ENCODE data around the gene JADE3. TPM values are rescaled to one million over a fixed set of nuclear protein-coding genes. Genes with fewer than 3 reads are reported as not detected.

The JADE3 gene
- total RNA-seq, 1 experiment from 2014 or later = 20.2 TPM

DNA sequence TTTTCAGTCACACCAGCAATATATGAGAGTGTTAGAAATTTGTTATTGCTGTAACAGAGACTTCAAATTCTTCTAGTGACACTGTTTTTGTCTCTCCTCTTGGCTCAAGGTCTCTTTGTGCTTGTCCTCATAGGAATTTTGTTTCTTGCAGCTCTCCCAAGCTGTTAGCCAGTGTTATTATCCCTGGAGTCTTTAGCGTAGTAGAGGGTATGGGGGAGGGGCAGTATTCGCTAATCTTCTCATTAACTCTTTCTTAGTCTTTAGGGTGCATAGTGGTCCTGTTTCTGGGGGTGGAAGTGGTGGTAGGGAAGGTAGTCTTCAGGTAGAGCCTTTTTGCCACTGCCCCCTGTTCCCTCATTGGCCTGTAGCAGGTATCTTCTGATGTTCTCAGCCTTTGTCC is 79.4 kb downstream of the JADE3 start:
- Histone ChIP-seq H3K4ac (ENCODE audit: low read depth, low read length) (no peak overlapping the region), H3K79me2 (ENCODE audit: insufficient read depth, low read length) (no peaks in the 10 kb centered on the region), H3K23ac (ENCODE audit: insufficient read length, low read depth, low read length) (no peak overlapping the region), H3K79me1 (ENCODE audit: insufficient read depth, low read depth, low read length, poor library complexity, severe bottlenecking) (no peaks in the 10 kb centered on the region), H2BK20ac (ENCODE audit: low read depth, low read length, poor library complexity, severe bottlenecking) (no peak overlapping the region), H3K4me2 (ENCODE audit: insufficient read depth, insufficient read length, low read length) (peak overlapping the region; percentile 11), H4K5ac (ENCODE audit: insufficient read length, low read depth, low read length) (no peak overlapping the region), H4K8ac (replicated peaks; ENCODE audit: insufficient read length, low read depth, low read length) (no peak overlapping the region), H2AFZ (ENCODE audit: low read length) (no peak overlapping the region), H3K27me3 (ENCODE audit: insufficient read depth, low read length) (no peaks in the 10 kb centered on the region), H3K27ac (ENCODE audit: insufficient read length, low read depth, low read length) (no peak overlapping the region), H3K56ac (ENCODE audit: insufficient read length, low read depth, low read length) (no peak overlapping the region), H3K9me3 (ENCODE audit: control insufficient read depth, low read depth, low read length) (peaks cover 16% of the 10 kb centered on the region), H2BK5ac (ENCODE audit: insufficient read length, low read length) (no peak overlapping the region), H3K14ac (ENCODE audit: insufficient read depth, low read length) (no peak overlapping the region), H3T11ph (ENCODE audit: low read length) (no peak overlapping the region), H2BK15ac (ENCODE audit: low read depth, low read length) (no peak overlapping the region), H4K20me1 (ENCODE audit: control insufficient read depth, insufficient read depth, insufficient read length) (no peaks in the 10 kb centered on the region), H3K9ac (ENCODE audit: extremely low read depth, insufficient read length, low read length) (no peak overlapping the region), H3K4me1 (ENCODE audit: insufficient read depth, low read length) (peaks cover 5% of the 10 kb centered on the region), H3K23me2 (ENCODE audit: insufficient read length, low read depth, low read length, poor library complexity, severe bottlenecking) (no peaks in the 10 kb centered on the region), H3K18ac (ENCODE audit: insufficient read length, low read depth, low read length) (no peak overlapping the region), H2AK5ac (ENCODE audit: insufficient read length, low read length) (no peak overlapping the region), H4K91ac (ENCODE audit: insufficient read length, low read depth, low read length) (no peak overlapping the region), H2BK120ac (ENCODE audit: low read depth, low read length, poor library complexity, severe bottlenecking) (no peak overlapping the region), H2BK12ac (ENCODE audit: insufficient read length, low read depth, low read length) (no peak overlapping the region)
- Mint-ChIP-seq H3K36me3 (ENCODE audit: insufficient read depth in 1 of 3, low read depth in 3 of 3) (peaks cover 23 to 32% (median 31%) of the 10 kb centered on the region in 3 experiments), H3K27me3 (ENCODE audit: low read depth) (peaks cover 1% of the 10 kb centered on the region; the same call in 1 of the 2 replicates), H3K4me3 (peak overlapping the region in 1 of 2 experiments; percentile 25; a peak in 2 of 5 replicates), H3K27ac (peak overlapping the region in 1 of 3 experiments; percentile 84; a peak in 1 of 7 replicates), H3K9me3 (peaks cover 66 to 67% of the 10 kb centered on the region in 2 experiments), H3K4me1 (peaks cover 16 to 24% of the 10 kb centered on the region in 2 experiments)
- TF ChIP-seq, protein P1, sequence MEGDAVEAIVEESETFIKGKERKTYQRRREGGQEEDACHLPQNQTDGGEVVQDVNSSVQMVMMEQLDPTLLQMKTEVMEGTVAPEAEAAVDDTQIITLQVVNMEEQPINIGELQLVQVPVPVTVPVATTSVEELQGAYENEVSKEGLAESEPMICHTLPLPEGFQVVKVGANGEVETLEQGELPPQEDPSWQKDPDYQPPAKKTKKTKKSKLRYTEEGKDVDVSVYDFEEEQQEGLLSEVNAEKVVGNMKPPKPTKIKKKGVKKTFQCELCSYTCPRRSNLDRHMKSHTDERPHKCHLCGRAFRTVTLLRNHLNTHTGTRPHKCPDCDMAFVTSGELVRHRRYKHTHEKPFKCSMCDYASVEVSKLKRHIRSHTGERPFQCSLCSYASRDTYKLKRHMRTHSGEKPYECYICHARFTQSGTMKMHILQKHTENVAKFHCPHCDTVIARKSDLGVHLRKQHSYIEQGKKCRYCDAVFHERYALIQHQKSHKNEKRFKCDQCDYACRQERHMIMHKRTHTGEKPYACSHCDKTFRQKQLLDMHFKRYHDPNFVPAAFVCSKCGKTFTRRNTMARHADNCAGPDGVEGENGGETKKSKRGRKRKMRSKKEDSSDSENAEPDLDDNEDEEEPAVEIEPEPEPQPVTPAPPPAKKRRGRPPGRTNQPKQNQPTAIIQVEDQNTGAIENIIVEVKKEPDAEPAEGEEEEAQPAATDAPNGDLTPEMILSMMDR (conservative IDR thresholded peaks at IDR 0.05) = no peak
- no CpG with 5 or more reads among the region's 2 CpGs for WGBS (ENCODE audit: extremely low coverage, insufficient read length, low lambda C conversion rate)
- DNase-seq = no peak

Data from H9 (cell line).